Daoy (cell line): Measurements from ENCODE around the gene RTL9. TPM values are rescaled to one million over a fixed set of nuclear protein-coding genes. Genes with fewer than 3 reads are reported as not detected.
"Not testable (repeated sequence)": the region's sequence is repeated elsewhere in the genome, so short reads cannot be mapped to it uniquely, and the experiment has no call there.

Experiments used
- DNase-seq: peaks from one replicate; pipeline ENCODE4 v3.0.0-alpha.2; 2015; ENCODE audit warnings: low read depth
- total RNA-seq: library from RNA; depleted of rRNA; stranded (reverse); fragments of >200 nt; shearing (Covaris generic); gene quantifications from 2 replicates; pipeline ENCODE4 v1.2.3, GENCODE V29; 2014; rRNA removed

Gene RTL9
- total RNA-seq = not detected in 2 replicates

DNA sequence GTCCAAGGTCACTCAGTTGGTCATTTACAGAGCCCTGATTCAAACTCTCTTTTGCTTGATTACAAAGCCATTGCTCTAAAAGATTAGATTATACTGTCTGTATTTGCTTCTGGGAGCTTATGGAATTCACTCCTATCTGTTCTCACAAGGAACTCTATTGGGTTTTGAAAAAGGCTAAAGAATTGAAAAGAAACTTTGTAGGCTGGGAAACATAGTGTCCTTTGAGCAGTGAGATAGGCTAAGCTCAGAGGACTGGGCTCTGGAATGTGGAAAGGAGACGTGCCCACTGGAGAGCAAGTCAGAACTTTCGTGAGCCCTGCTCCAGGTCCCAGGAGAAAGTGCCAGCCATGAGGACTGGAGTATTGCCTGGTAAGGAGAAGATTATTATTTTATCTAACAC lies at the start of gene RTL9:
Gene RTL9, plus strand, starts transcription at position 301 of the 400 bp plus-strand sequence. CDS start 91,770 bp downstream, outside the sequence.
- no peak for DNase-seq

DNA sequence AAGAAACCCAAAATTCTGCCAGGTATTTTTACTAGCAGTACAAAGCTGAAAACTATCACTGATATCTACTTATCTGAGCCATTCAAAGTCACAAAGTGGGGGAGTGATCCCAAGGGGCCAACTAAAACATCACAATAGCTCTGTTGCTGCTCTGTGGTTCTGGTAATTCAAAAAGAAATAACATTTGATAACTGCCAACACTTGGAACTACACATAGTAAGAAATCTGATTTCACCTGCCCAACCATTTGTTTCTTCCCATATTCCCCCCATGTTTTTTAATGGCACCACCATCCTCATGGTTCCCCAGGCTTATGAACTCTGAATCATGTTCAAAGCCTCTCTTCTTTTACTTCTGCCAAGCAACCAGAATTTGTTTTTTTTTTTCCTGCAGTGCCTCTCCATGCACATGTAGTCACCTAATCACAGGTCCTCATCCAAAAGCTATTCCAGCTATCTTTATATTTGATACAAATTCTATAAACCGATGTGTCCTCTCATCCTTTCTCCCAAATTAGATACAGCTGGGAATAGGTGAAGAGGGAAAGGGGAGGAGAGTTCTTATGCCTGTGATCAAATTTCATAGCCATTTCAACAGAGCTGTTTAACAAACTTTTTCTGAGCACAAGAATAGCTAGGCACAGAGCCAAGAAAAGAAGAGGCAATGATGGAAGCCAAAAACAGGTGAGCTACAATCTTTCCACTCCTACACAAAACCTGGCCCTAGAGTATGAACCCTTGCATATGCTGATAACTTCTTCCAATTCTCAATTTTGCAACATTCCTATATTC lies 48.5 kb upstream of the RTL9 start:
- DNase-seq = no peak

DNA sequence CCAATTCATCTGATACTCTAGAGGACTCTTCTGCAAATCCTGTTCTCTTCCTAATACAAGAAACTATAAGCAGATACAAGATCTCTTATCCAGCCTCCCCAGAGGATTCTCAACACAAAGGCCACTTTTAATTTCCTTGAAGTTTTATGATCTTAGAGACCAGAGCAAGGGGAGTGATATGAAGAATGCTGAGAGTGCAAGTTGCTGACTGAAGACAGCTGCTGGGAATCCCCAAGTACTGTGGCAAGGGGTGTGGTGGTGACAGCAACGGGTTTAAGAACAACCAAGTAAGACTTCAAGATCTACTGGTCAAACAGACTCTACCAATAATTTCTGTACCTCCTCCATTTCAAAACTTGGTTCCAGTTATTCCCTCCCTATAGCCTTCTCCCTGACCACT lies 47.8 kb upstream of the RTL9 start:
- DNase-seq = no peak

DNA sequence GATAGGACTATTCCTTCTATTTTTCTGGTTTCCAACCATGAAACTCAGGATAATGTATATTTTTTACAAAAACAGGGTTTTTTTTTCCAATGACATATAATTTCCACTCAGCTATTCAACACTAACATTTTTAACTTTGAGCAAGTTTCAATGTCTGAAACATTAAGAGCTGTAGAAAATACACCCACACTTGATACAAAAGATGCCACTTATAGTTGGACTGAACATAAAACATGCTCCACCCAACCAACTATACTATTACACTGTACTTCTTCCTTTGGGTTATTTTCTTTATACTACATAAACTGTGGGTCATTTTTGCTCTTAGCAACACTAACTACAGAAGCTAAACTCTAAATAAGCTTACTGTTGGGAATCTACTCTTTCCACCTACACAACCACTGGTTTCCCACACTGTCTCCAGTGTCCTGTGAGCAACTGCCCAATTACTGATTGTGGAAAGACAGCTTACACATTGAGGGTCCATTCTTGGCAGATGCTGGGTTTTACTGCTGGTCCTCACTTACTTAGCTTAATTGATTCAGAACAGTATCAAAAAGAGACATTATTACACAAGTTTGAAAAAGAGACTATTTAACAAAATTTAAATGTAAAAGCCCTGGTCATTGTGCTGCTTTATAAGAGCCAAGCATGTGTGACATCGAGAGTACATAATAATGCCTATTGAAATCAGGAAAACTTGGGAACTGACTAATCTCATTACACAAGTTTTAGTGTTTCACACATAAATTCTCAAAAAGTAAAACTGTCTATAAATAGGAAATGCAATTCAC lies 47.0 kb upstream of the RTL9 start:
- no peak for DNase-seq

DNA sequence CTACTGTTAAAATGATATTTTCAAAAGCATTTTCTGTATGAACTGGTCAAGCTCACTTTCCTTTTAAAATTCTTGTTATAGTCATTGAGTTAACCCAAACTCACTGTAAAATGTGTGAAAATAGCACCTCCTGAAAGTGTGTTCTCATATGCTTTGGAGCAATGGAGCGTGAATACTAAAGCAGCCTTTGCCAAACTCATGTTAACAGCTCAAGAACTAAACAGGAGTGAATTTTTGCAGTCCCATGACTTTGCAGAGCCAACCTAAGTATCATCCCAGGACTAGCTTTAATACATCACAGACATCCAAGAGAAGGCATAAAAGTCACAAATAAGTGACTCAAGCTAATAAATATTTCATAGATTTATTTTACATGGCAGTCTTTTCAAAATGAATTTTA lies 43.1 kb upstream of the RTL9 start:
- no peak for DNase-seq

DNA sequence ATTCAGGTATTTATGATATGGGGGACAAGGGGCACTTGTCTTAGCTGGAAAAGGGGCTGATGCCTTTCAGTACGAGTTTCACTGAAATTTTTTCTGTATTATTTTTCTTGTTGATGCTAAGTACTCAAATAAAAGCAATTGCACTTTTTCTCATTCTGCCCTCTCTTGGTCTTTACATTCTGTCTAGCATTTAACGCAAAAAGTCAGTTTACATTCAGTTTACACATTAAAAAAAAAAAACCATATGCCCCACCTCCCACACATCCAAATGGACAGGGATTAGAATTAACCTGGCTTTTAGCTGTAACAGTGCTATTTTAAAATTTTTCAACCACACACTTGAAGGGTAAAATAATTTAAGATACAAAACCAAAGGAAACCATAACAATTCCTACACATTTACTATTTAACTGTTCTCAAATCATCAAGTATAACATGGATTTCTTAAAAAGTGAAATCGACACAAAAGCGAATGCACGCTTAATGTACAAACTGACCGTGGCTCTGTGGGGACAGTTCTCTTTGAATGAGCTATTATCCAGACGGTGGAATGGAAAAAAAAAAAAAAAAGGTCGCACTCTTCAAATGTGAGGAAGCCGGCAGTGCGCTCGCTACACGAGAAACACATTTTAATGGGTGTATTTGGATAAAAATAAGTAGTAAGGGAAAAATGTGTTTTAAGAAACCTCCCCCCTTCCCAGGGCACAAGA lies 42.1 kb upstream of the RTL9 start:
- DNase-seq = peak; percentile 2

DNA sequence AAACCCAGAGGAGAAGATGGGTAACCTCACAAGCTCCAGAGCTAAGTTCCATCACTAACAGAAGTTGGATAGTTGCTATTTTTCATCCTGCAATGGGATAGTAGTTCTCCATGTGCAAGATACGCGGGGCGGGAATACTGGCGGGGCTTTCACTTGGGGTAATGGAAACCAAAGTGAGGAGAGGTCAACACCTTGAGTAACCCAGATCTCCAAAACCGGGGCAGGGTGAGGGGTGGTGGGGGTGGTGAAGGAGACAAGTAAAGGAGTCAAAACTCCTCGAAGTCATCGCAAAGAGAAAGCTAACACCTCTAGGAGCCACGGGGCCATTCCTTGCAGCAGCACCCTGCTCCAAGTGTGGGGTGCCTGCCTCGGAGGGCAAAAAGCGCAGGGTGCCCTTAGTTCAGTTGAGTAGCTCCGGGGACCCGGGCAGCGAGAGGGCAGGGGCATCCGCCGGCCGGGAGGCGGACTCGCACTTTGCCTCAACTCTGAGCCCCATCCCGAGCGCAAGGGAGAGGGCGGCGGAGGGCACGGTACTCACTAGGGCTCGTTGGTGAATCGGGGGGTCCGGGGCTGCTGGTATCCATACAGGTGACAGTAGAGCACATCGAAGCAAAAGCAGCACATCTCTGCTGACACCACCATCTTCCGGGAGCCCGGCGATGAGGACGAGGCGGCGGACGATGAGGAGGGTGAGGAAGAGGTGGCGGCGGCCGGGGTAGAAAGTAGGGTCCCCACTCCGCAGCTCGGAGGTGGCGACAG lies 41.4 kb upstream of the RTL9 start:
- peak; percentile 23 for DNase-seq

DNA sequence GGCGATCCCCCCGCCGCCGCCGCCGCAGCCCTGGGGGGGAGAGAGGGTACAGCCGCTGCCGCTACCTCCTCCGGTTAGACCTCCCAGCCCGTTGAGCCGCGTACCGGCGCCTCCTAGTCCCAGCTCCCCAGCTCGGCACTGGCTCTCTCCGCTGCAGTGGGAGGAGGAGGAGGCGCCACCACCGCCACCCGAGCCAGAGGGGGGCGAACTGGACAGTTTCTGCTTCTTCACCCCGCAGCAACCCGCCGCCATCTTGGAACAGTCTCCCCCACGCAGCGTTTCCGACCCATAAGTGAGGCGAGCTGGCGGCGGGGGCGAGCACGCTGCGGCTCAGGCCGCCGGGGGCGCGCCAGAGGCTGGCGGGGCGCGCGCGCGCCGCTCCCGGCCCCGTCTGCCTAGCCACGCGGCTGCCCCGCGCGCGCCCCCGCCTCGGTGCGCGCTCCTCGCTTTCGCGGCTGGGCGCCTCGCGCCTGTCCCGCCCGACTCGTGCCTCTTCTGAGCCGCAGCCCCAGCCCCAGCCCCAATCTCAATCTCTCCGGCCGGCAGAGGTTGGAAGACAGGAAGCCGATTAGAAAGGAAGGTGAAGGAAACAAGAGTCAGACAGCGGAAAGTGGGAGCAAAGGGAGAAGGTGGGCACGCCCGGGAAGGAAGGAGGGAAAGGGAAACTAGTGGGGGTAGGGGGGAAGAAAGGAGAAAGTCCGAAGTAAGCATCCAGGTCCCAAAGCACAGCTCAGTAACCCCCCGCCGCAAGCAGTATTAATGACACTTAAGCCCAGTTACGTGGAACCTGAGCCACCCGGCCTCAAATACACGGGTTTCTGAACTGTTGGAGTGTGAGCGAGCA lies 40.6 kb upstream of the RTL9 start, which contains the start of gene AMMECR1:
Gene AMMECR1, minus strand, starts transcription at position 266 of the 844 bp plus-strand sequence. Its CDS starts 14 bp downstream, at position 252.
- DNase-seq = peak; percentile 86

DNA sequence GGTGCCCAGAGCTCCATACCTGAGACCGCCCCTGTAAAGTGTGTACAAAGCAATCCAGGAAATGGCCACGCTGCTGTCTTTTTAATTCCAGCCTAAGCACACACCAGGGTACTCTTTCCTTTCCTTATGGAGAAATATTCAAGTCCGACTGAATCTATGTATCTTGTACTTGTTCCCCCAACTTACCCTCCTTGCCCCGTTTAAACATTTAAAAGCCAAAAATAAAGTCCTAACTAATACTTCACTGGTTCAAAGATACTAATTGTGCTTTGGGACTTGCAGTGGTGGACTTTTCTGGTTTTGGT lies 40.0 kb upstream of the RTL9 start:
- DNase-seq = peak; percentile 17

DNA sequence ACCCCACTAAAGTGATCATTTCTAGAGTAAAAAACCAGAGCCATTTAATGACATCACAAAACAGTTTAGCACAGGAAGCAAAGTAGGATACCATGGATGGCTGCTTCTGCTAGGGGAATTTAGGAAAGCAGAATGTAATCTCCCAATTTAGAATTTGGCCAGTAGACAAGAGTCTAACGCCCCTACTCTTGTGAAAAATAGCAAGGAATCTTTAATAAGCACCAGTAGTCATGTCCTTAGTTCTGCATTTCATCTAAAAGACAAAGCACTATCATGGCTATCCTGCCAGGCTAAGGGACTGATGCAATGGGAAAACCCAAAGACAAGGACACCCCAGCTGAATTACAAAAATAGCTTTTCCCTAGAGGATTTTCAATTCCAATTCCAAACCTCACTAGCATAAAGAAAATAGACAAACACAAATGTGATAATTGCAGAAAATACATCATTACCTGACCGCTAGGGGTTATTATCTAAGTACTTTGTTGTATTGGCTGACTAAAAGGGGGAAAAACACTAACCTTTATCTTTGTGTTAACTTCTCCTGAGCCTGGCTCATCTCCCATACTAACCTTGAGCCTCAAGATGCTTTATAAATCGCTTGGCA lies 38.2 kb upstream of the RTL9 start:
- DNase-seq = no peak

DNA sequence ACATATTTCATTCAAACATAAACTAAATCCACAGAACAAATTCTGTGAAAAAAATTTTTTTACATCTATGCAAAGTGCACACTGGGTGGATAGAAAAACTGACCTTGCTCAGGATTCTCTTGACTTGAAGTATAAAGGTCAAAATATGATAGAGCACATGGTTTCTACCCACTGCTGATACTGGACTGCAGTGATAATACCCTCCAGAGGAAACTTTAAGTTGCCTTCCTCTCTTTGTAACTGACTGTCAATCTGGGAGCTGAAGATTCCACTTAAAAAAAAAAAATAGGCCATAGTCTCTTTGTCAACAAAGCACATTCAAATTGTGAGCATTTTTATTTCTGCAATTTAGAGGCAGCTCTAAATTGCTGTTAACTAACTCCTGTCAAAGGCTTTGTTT lies 37.6 kb upstream of the RTL9 start:
- DNase-seq = no peak

DNA sequence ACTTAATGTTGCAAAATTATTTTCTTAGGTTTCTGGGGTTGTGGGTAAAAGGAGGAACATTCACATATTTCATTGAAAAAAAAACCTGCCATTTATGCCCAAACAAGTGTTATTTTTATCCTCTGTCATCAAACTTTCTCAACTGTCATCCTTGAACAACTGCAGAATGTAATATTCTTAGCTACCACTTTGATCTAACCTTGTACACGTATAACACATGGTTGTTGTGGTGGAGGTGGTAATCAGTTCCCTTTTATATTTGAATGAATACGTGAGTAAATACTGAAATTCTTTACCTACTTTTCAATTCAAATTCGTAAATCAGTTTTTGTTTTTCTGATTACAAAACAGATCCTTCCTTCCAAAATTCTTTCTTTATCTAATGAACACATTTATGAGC lies 37.0 kb upstream of the RTL9 start:
- DNase-seq = no peak

DNA sequence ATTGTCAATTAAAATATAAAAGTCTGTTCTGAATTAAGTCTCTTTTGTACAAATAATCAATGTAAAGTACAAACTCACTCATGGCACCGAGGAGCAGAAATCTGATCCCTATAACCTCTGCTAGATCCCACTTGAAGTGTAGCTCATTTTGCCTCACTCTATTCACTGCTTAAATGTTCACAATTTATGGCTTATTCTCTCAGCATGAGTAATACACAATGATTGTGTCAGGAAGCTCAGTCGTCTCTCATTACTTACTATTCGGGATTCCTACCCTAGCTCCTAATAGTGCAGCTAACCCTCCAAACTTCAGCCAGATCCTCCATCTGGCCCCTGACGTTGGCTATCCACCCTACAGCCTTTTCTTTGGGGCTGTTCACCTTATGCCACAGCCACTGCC lies 36.0 kb upstream of the RTL9 start:
- peak; percentile 1 for DNase-seq

DNA sequence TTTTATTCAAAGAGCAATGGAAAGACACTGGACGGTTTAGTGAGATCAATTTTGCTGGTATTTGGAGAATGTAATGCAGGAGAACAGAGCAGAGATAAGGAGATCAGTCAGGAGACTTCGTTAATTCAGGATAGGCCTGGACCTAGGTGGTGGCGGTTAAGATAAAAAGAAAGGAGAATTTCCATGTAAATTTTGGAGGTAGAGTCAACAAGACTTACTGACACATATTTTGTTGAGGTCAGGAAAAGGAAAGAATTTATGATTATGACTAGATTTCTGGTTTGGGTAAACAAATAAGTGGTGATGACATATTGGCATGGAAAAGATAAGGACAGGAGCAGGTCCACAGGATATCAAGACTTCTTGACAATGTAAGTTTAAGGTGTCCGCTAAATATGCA lies 31.9 kb upstream of the RTL9 start:
- DNase-seq = no peak

DNA sequence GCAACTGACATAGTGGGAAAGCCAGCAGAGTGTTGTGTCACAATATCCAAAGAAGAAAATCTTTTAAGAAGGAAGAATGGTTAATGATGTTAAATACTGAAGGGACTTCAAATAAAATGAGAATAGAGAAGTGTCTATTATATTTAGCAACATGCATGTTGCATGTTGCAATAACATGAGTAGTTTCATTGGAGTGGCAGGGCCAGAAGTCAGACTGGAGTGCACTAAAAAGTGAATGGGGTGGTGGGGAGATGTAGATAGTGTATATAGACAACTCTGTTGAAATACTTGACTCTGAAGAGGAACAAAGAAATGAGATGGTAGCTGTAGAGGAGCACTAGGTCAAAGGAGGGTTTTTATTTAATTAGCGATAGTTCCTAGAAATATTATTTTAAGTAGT lies 31.3 kb upstream of the RTL9 start:
- no peak for DNase-seq

DNA sequence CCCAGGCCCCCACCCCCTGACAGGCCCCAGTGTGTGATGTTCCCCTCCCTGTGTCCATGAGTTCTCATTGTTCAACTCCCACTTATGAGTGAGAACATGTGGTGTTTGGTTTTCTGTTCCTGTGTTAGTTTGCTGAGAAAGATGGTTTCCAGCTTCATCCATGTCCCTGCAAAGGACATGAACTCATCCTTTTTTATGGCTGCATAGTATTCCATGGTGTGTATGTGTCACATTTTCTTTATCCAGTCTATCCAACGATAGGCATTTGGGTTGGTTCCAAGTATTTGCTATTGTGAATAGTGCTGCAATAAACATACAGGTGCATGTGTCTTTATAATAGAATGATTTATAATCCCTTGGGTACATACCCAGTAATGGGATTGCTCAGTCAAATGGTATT lies 30.0 kb upstream of the RTL9 start:
- not testable (repeated sequence) for DNase-seq

DNA sequence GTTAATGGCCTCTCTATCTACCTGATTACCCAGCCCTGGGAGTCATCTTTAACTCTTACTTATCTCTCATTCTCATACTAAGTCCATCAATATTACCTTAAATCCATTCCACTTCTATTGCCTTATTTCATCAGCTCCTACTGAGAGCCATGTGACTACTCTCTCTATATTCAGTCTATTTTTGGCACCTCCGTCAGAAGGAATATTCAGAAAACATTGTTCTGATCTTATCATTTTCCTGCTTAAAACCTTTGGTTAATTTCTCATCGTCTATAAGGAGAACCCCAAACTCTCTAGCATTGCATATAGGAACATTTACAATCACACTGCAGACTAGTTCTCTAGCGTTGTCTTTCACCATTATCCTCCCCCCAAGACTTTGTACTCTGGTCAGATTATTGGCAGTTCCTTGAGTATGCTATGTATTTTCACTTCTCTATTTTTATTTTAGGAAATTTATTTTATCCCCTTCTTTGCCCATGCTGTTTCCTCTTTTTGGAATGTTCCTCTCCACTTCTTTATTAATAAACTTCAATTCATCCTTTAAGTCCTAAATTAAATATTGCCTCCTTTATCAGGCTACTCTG lies 27.1 kb upstream of the RTL9 start:
- no peak for DNase-seq

DNA sequence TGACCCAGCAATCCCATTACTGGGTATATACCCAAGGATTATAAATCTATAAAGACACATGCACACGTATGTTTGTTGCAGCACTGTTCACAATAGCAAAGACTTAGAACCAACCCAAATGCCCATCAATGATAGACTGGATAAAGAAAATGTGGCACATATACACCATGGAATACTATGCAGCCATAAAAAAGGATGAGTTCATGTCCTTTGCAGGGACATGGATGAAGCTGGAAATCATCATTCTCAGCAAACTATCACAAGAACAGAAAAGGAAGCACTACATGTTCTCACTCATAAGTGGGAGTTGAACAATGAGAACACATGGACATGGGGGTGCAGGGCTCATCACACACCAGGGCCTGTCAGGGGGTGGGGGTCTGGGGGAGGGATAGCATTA lies 25.2 kb upstream of the RTL9 start:
- DNase-seq = not testable (repeated sequence)

DNA sequence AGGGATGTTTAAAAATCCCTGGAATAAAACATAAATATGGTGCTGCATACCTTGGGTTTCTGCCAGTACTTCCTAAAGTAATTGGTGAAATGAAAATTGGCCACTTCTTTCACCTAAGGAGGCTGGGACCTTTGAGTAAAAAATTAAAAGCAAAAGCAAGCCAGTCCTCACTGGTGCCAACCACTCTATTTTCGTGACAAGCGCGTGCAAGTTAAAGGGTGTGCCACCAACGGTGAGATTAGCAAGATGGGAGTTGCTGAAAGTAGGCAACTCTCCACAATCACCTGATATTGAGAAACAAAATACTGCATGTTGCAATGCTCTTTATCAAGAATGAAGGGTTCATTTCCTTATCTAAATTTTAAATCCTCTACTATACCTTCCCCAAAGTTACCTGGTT lies 19.7 kb upstream of the RTL9 start:
- no peak for DNase-seq
